ENCODE data around the gene SPPL3.

- TF ChIP-seq SIN3A (IDR thresholded peaks at IDR 0.05; ENCODE audit: borderline replicate concordance, insufficient read depth, low read depth, low read length) (no peak), POLR2AphosphoS5 (IDR thresholded peaks at IDR 0.05; ENCODE audit: low read depth, low read length) (no peak), CTCF (IDR thresholded peaks at IDR 0.05) (no peak)
These were observed 139.3 kb downstream of the SPPL3 start for GRCh38 chr12:120764816-120765215.
